RWPE2 (cell line): ENCODE results near the gene ZNF566.
"Not testable (repeated sequence)": the region's sequence is repeated elsewhere in the genome, so short reads cannot be mapped to it uniquely, and the experiment has no call there.

Experiments used
- ATAC-seq: fragments of 200-7000 bp; cut with Tn5 transposase; 3 replicates; pipeline ENCODE4 v1.9.1; 2021; ENCODE audit warnings: low read depth
- DNase-seq: peaks from one replicate; pipeline ENCODE4 v3.0.0-alpha.2; 2020; ENCODE audit warnings: low spot score
- H3K27ac ChIP-seq: fragments of 450-650 bp; 2 replicates; pipeline ENCODE4 v1.5.1; 2017; ENCODE audit warnings: mild to moderate bottlenecking; ENCODE audit not compliant: poor library complexity, severe bottlenecking
- H3K27me3 ChIP-seq: fragments of 250-450 bp; sonication (Bioruptor Pico); 2 replicates; pipeline ENCODE4 v1.5.1; 2021; ENCODE audit warnings: mild to moderate bottlenecking, moderate library complexity; ENCODE audit not compliant: insufficient read depth, poor library complexity, severe bottlenecking
- H3K36me3 ChIP-seq: fragments of 250-450 bp; sonication (Bioruptor Pico); 2 replicates; pipeline ENCODE4 v1.5.1; 2020; ENCODE audit warnings: low read depth, mild to moderate bottlenecking, moderate library complexity
- H3K4me1 ChIP-seq: fragments of 250-450 bp; sonication (Bioruptor Pico); 2 replicates; pipeline ENCODE4 v1.5.1; 2021; ENCODE audit warnings: mild to moderate bottlenecking, moderate library complexity; ENCODE audit not compliant: insufficient read depth, poor library complexity, severe bottlenecking
- H3K4me3 ChIP-seq: fragments of 250-450 bp; sonication (Bioruptor Pico); 2 replicates; pipeline ENCODE4 v1.5.1; 2021; ENCODE audit warnings: mild to moderate bottlenecking, moderate library complexity; ENCODE audit not compliant: severe bottlenecking
- H3K9me3 ChIP-seq: fragments of 250-450 bp; sonication (Bioruptor Pico); 2 replicates; pipeline ENCODE4 v1.5.1; 2021; ENCODE audit warnings: mild to moderate bottlenecking, moderate library complexity; ENCODE audit not compliant: severe bottlenecking
- CTCF ChIP-seq: fragments of 450-650 bp; IDR thresholded peaks from one replicate; pipeline ENCODE4 v1.5.1; 2017; ENCODE audit warnings: mild to moderate bottlenecking, moderate library complexity; ENCODE audit not compliant: poor library complexity, severe bottlenecking

Gene ZNF566

GRCh38 chr19:36501973-36502372 lies 12.6 kb upstream of the ZNF566 start:
- DNase-seq (no peak), ATAC-seq (no peak)
- Histone ChIP-seq H3K36me3 (no peaks in the 10 kb centered on the region), H3K9me3 (peaks cover 13% of the 10 kb centered on the region), H3K27ac (no peak overlapping the region), H3K4me1 (no peaks in the 10 kb centered on the region), H3K27me3 (no peaks in the 10 kb centered on the region), H3K4me3 (no peak overlapping the region)
- no peak for TF ChIP-seq CTCF

DNA sequence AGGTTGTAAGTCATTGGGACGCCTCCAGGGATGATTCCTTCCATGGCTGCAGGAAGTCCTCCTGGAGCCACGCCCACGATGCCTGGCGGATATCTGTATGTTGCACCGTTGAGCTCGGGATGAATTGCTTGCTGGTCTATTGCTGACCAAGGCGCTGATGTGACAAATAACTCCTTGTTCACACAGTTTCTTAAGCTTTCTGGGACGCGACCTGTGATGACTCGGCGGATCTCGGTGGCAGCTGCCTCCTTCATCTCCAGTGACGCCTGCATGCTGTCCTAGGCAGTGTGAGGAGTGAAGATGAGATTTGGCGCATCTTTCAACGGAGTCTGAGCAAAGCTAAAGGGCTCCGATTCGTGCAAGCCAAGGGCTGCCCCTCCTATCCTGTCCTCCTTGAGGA lies 7.6 kb upstream of the ZNF566 start:
- no peak for TF ChIP-seq CTCF
- Histone ChIP-seq H3K9me3 (peaks cover 8% of the 10 kb centered on the region), H3K27ac (no peak overlapping the region), H3K4me3 (no peak overlapping the region), H3K36me3 (no peaks in the 10 kb centered on the region), H3K4me1 (no peaks in the 10 kb centered on the region), H3K27me3 (no peaks in the 10 kb centered on the region)
- DNase-seq (no peak), ATAC-seq (no peak)

DNA sequence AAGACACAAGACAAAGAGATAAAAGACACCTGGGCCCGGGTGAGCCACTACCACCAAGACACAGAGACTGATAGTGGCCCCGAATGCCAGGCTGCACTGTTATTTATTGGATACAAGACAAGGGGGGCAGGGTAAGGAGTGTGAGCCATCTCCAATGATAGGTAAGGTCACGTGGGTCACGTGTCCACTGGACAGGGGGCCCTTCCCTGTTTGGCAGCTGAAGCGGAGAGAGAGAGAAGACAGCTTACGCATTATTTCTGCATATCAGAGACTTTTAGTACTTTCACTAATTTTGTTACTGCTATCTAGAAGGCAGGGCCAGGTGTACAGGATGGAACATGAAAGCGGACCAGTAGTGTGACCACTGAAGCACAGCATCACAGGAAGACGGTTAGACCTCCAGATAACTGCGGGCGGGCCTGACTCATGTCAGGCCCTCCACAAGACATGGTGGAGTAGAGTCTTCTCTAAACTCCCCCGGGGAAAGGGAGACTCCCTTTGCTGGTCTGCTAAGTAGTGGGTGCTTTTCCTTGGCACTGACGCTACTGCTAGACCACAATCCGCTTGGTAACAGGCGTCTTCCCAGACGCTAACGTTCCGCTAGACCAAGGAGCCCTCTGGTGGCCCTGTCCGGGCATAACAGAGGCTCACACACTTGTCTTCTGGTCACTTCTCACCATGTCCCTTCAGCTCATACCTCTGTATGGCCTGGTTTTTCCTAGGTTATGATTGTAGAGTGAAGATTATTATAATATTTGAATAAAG lies 3.5 kb upstream of the ZNF566 start:
- TF ChIP-seq CTCF = peak; percentile 23

DNA sequence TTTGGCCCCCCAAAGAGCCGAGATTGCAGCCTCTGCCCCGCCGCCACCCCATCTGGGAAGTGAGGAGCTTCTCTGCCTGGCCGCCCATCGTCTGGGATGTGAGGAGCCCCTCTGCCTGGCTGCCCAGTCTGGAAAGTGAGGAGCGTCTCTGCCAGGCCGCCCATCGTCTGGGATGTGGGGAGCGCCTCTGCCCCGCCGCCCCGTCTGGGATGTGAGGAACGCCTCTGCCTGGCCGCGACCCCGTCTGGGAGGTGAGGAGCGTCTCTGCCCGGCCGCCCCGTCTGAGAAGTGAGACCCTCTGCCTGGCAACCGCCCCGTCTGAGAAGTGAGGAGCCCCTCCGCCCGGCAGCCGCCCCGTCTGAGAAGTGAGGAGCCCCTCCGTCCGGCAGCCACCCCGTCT lies 1.5 kb upstream of the ZNF566 start:
- not testable (repeated sequence) for H3K4me1 ChIP-seq, H3K27me3 ChIP-seq, ATAC-seq, H3K9me3 ChIP-seq, DNase-seq, H3K36me3 ChIP-seq, H3K27ac ChIP-seq
- H3K4me3 ChIP-seq = peak overlapping the region; percentile 96

More for the DNA sequence above, 3.5 kb upstream of the ZNF566 start:
- not testable (repeated sequence) for DNase-seq, H3K4me1 ChIP-seq, H3K27ac ChIP-seq, H3K27me3 ChIP-seq, ATAC-seq, H3K4me3 ChIP-seq, H3K9me3 ChIP-seq, H3K36me3 ChIP-seq

GRCh38 chr19:36489920-36490415 lies 607 bp upstream of the ZNF566 start:
- Histone ChIP-seq H3K9me3 (no peaks in the 10 kb centered on the region), H3K36me3 (no peaks in the 10 kb centered on the region), H3K4me3 (peak overlapping the region; percentile 96), H3K4me1 (no peaks in the 10 kb centered on the region), H3K27me3 (no peaks in the 10 kb centered on the region), H3K27ac (peak overlapping the region; percentile 64)
- DNase-seq (peak; percentile 79), ATAC-seq (peak; percentile 85)
- TF ChIP-seq CTCF = no peak
